Prostate gland (tissue), 2 donors: Measurements from ENCODE around the gene PPP2R5A. TPM values are rescaled to one million over a fixed set of nuclear protein-coding genes. Genes with fewer than 3 reads are reported as not detected.
A peak's percentile ranks its signal among the peaks of the same experiment; 100 is the strongest.
"Not testable (repeated sequence)": the region's sequence is repeated elsewhere in the genome, so short reads cannot be mapped to it uniquely, and the experiment has no call there.

Experiments used
- DNase-seq: peaks from one replicate; pipeline ENCODE4 v3.0.0-alpha.2; 2019; ENCODE audit warnings: low spot score
- H3K27ac ChIP-seq, 2 donors: fragments of 200-600 bp; sonication (generic); 2 replicates each; pipeline ENCODE4 v1.5.1; 2017 to 2019
- H3K27me3 ChIP-seq: fragments of 200-600 bp; sonication (generic); replicated peaks from 2 replicates; pipeline ENCODE4 v1.5.1; 2019; ENCODE audit not compliant: insufficient read depth
- H3K36me3 ChIP-seq, 2 donors: fragments of 200-600 bp; sonication (generic); 1 replicate in 1 of 2; 2 replicates in 1 of 2; pipeline versions ENCODE4 v1.5.1 to v1.8.1; 2017 to 2019
- H3K4me1 ChIP-seq: fragments of 200-600 bp; sonication (generic); replicated peaks from 2 replicates; pipeline ENCODE4 v1.5.1; 2019
- H3K4me3 ChIP-seq, 2 donors: fragments of 200-600 bp; sonication (generic); 2 replicates each; pipeline ENCODE4 v1.5.1; 2017 to 2019
- H3K9me3 ChIP-seq: fragments of 200-600 bp; sonication (generic); 2 replicates; pipeline ENCODE4 v1.5.1; 2017
- POLR2A ChIP-seq: fragments of 450-650 bp; IDR thresholded peaks from one replicate; pipeline ENCODE4 v1.6.1; 2016; ENCODE audit warnings: antibody characterized with exemption, mild to moderate bottlenecking
- POLR2AphosphoS5 ChIP-seq: sonication (generic); formaldehyde crosslinking; IDR thresholded peaks from one replicate; pipeline ENCODE4 v1.6.1; 2017; ENCODE audit warnings: antibody characterized with exemption
- WGBS: methylation state at CpG from one replicate; pipeline ENCODE4 v1.1.5; 2018; 5-methylcytosine and 5-hydroxymethylcytosine counted together
- intact Hi-C: fragments of 100-400 bp; cut with DNase I; formaldehyde crosslinking; loops from one replicate; pipeline ENCODE4 v1.14.2; 2022
- total RNA-seq, 2 donors: library from RNA; depleted of rRNA; stranded (reverse); fragments of >200 nt; gene quantifications; one replicate each; pipeline ENCODE4 v1.1.0, GENCODE V29; 2016
- TF ChIP-seq, protein P1 (sequence below), 4 experiments: fragments of 200-600 bp in 2 of 4; fragments of 450-650 bp in 2 of 4; sonication (generic) in 2 of 4; IDR thresholded peaks; 1 replicate in 3 of 4; 2 replicates in 1 of 4; pipeline ENCODE4 v1.5.1; 2016 to 2019; ENCODE audit warnings: antibody characterized with exemption in 4 of 4, mild to moderate bottlenecking in 2 of 4, moderate library complexity in 2 of 4

PPP2R5A gene
- total RNA-seq, 2 donors from 2014 or later: 33.5 to 49.5 TPM

DNA sequence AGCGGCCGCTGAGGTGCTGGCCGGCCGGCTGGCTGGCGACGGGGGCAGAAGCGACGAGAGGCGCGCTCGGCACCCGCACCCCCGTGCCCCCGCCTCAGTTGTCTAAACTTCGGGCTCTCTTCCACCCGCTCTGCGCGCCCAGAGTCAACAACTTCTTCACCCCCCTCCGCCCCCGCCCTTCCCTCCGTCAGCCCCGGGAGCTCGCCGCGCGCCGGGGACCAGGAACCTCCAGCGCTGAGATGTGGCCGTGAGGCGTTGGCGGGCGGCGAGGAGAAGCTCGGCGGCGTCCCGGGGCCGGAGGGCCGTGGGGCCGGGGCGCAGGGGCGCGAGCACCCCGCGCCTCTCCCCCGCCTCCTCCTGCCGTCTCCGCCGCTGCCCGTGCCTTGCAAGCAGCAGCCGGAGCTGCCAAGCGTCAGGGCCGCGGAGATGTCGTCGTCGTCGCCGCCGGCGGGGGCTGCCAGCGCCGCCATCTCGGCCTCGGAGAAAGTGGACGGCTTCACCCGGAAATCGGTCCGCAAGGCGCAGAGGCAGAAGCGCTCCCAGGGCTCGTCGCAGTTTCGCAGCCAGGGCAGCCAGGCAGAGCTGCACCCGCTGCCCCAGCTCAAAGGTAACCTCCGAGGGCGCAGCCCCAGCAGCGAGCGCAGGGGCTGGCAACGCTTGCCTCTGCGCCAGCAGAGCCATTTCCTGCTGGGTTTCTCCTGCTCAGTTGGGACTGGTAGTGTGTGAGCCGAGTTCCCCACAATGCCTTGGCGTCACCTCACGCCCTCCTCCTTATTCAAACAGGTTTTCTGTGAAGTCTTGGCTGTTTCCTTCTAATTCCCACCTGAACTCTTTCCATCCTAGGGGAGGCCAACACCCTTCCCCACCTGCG lies 710 bp downstream of the PPP2R5A start:
- H3K9me3 ChIP-seq: no peaks in the 10 kb centered on the region
- intact Hi-C loops: loop anchor here (5.0 kb wide), 2 partner anchors 54 to 124 kb away; no protein-coding TSS in a partner anchor
- H3K4me3 ChIP-seq: peak overlapping the region; percentile 94 to 97
- H3K27me3 ChIP-seq: no peaks in the 10 kb centered on the region
- no peak for TF ChIP-seq POLR2AphosphoS5
- TF ChIP-seq, protein P1, sequence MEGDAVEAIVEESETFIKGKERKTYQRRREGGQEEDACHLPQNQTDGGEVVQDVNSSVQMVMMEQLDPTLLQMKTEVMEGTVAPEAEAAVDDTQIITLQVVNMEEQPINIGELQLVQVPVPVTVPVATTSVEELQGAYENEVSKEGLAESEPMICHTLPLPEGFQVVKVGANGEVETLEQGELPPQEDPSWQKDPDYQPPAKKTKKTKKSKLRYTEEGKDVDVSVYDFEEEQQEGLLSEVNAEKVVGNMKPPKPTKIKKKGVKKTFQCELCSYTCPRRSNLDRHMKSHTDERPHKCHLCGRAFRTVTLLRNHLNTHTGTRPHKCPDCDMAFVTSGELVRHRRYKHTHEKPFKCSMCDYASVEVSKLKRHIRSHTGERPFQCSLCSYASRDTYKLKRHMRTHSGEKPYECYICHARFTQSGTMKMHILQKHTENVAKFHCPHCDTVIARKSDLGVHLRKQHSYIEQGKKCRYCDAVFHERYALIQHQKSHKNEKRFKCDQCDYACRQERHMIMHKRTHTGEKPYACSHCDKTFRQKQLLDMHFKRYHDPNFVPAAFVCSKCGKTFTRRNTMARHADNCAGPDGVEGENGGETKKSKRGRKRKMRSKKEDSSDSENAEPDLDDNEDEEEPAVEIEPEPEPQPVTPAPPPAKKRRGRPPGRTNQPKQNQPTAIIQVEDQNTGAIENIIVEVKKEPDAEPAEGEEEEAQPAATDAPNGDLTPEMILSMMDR (IDR thresholded peaks at IDR 0.05): peak in 1 of 4 experiments; percentile 25
- WGBS: under 1% methylated on average over 76 of the region's 85 CpGs
- no peaks in the 10 kb centered on the region for H3K4me1 ChIP-seq
- peak; percentile 65 for DNase-seq
- peak overlapping the region; percentile 99 for H3K27ac ChIP-seq
- H3K36me3 ChIP-seq: no peaks in the 10 kb centered on the region

DNA sequence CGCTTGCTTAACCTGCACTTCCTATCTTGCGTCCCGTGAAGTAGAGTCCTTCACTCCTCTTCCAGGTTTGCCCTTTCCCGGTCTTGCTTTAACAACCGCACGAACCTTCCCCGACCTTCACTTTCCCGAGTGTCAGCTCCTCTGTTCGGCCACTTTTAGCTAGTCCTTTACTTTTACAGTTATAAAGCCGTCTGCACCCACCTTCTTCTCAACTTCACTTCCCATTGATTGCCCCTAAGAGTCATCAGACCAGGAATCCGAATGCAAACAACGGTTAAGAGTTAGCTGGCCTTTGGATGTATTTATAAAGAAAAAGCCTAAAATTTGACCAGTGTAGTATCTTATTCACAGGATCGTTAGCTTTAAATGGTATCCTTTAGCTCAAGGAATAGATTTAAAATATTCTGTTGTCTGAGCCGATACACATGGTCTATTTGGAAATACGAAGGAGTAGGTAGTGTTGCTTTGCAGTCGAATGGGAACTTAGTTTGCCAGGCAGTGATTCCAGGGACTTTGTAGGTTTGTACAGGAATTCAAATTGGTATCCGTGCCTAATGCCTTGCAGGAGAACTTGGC lies 1.4 kb downstream of the PPP2R5A start:
- Histone ChIP-seq H3K4me3 (peak overlapping the region; percentile 94 to 97), H3K27ac (peak overlapping the region; percentile 99), H3K36me3 (no peaks in the 10 kb centered on the region), H3K4me1 (peaks cover 5% of the 10 kb centered on the region), H3K9me3 (no peaks in the 10 kb centered on the region), H3K27me3 (no peaks in the 10 kb centered on the region)
- WGBS: under 1% methylated on average over 17 of the region's 17 CpGs
- no peak for TF ChIP-seq POLR2A
- no peak for TF ChIP-seq POLR2AphosphoS5
- TF ChIP-seq, protein P1 (IDR thresholded peaks at IDR 0.05): no peak
- peak; percentile 10 for DNase-seq
- intact Hi-C loops: loop anchor here (5.0 kb wide), 2 partner anchors 54 to 124 kb away; no protein-coding TSS in a partner anchor

DNA sequence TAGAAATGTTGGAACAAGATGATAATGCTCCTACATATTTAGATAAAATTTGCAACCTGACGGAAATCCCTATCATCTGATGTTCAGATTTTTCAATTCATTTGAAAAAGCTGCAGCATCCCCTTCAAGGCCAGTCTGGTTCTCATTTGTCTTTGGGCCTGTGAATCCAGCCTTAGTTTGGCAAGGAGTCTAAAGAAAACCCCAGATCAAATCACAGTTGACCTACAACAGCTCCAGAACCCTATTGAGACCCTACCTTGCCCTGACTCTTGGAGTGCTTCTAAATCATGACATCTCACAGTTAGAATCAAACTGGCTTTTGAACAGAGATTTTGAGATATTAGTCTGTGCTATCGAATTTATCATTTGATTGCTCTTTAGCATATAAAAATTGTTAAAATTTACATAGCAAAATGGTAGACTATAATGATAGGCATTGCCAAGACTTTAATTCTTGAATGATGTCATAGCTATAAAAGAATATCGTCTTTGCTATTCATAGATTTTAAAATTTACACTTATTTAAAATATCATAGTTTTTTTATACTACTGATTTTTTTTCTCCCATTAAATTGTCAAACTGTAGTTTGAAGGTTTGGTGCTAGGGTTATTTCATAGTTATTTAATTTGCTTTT lies 2.2 kb downstream of the PPP2R5A start:
- 26% methylated on average over 3 of the region's 3 CpGs for WGBS
- intact Hi-C loops: loop anchor here (5.0 kb wide), 2 partner anchors 55 to 125 kb away; no protein-coding TSS in a partner anchor
- no peaks in the 10 kb centered on the region for H3K36me3 ChIP-seq
- peak overlapping the region; percentile 99 for H3K27ac ChIP-seq
- H3K4me3 ChIP-seq: peak overlapping the region; percentile 94 to 97
- H3K4me1 ChIP-seq: peaks cover 5% of the 10 kb centered on the region
- no peaks in the 10 kb centered on the region for H3K9me3 ChIP-seq
- no peaks in the 10 kb centered on the region for H3K27me3 ChIP-seq
- no peak for DNase-seq
- TF ChIP-seq POLR2AphosphoS5 (no peak), POLR2A (no peak)
- TF ChIP-seq, protein P1 (IDR thresholded peaks at IDR 0.05): no peak

DNA sequence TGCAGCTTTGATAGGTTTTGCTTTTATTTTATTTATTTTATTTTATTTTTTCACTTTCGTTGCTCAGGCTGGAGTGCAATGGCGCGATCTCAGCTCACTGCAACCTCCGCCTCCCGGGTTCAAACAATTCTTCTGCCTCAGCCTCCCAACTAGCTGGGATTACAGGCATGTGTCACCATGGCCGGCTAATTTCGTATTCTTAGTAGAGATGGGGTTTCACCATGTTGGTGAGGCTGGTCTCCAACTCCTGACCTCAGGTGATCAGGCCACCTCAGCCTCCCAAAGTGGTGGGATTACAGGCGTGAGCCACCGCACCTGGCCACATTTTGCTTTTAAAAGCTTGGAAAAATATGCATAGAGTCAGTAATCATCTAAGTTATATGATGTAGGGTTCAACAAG lies 2.8 kb downstream of the PPP2R5A start:
- not testable (repeated sequence) for H3K9me3 ChIP-seq, H3K4me1 ChIP-seq, H3K36me3 ChIP-seq, DNase-seq, H3K4me3 ChIP-seq, H3K27me3 ChIP-seq, H3K27ac ChIP-seq
- WGBS: 84% methylated on average over 9 of the region's 9 CpGs
- intact Hi-C loops: loop anchor here (5.0 kb wide), 2 partner anchors 56 to 126 kb away; no protein-coding TSS in a partner anchor

DNA sequence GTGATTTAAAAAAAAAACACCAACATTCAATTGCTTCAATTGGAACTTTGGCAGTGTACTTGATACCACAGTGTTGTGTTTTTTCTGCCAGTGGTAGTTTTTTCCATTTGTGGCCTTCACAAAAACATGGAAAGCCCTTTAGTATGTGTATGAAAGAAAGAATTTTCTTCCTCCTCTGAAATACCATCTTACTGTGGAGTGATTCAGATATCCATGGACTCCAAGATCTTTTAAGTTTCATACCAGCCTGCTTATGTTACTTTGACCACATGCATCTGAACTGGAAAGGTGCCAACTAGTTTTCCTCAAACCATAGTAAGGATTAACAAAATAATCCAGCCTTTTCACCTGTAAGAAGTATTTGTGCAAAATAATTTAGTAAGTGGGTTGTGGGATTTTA lies 3.4 kb downstream of the PPP2R5A start:
- H3K27ac ChIP-seq: no peak overlapping the region
- no peak overlapping the region for H3K4me3 ChIP-seq
- no peaks in the 10 kb centered on the region for H3K36me3 ChIP-seq
- intact Hi-C loops: loop anchor here (5.0 kb wide), 2 partner anchors 56 to 126 kb away; no protein-coding TSS in a partner anchor
- TF ChIP-seq POLR2AphosphoS5 (no peak), POLR2A (no peak)
- TF ChIP-seq, protein P1 (IDR thresholded peaks at IDR 0.05): no peak
- peaks cover 5% of the 10 kb centered on the region for H3K4me1 ChIP-seq
- no peaks in the 10 kb centered on the region for H3K27me3 ChIP-seq
- DNase-seq: no peak
- H3K9me3 ChIP-seq: no peaks in the 10 kb centered on the region
